Measurements from ENCODE around the gene SELENOP.
"Not testable (repeated sequence)": the region's sequence is repeated elsewhere in the genome, so short reads cannot be mapped to it uniquely, and the experiment has no call there.

Gene SELENOP

GRCh38 chr5:42811591-42812446 is at the start of gene SELENOP:
Gene SELENOP (minus strand): TSS chr5:42811892. CDS start chr5:42808353, 3,539 bp downstream.
- DNase-seq, result peak; percentile 98

GRCh38 chr5:42858687-42859086 is 47.0 kb upstream of the SELENOP start:
- peak; percentile 29 for DNase-seq

- no peak for DNase-seq
Observed at GRCh38 chr5:42858031-42858643, 46.4 kb upstream of the SELENOP start.

GRCh38 chr5:42855811-42856210 is 44.1 kb upstream of the SELENOP start:
- DNase-seq, result no peak

GRCh38 chr5:42855386-42855785 is 43.7 kb upstream of the SELENOP start:
- DNase-seq, result no peak

GRCh38 chr5:42854795-42855194 is 43.1 kb upstream of the SELENOP start:
- DNase-seq, result no peak

- no peak for DNase-seq
Observed at GRCh38 chr5:42852826-42853225, 41.1 kb upstream of the SELENOP start.

- DNase-seq, result no peak
Observed at GRCh38 chr5:42851481-42851880, 39.8 kb upstream of the SELENOP start.

- DNase-seq, result no peak
Observed at GRCh38 chr5:42848545-42848944, 36.9 kb upstream of the SELENOP start.

- not testable (repeated sequence) for DNase-seq
Observed at GRCh38 chr5:42844408-42844807, 32.7 kb upstream of the SELENOP start.

GRCh38 chr5:42843675-42844292 is 32.1 kb upstream of the SELENOP start:
- no peak for DNase-seq

- no peak for DNase-seq
Observed at GRCh38 chr5:42842921-42843641, 31.4 kb upstream of the SELENOP start.

- DNase-seq, result no peak
Observed at GRCh38 chr5:42840842-42841567, 29.3 kb upstream of the SELENOP start.

- DNase-seq, result no peak
Observed at GRCh38 chr5:42840269-42840668, 28.6 kb upstream of the SELENOP start.

- no peak for DNase-seq
Observed at GRCh38 chr5:42839196-42839595, 27.5 kb upstream of the SELENOP start.

GRCh38 chr5:42837601-42838000 is 25.9 kb upstream of the SELENOP start:
- DNase-seq, result no peak

GRCh38 chr5:42836070-42836769 is 24.5 kb upstream of the SELENOP start:
- DNase-seq, result no peak

- no peak for DNase-seq
Observed at GRCh38 chr5:42832060-42832459, 20.4 kb upstream of the SELENOP start.

GRCh38 chr5:42830924-42831323 is 19.2 kb upstream of the SELENOP start:
- no peak for DNase-seq

GRCh38 chr5:42828671-42829070 is 17.0 kb upstream of the SELENOP start:
- no peak for DNase-seq

GRCh38 chr5:42826757-42827515 is 15.2 kb upstream of the SELENOP start:
- no peak for DNase-seq
